HG03139 (cell line): ENCODE data around the gene BRD7.

Experiments used
- ATAC-seq: cut with Tn5 transposase; IDR thresholded peaks from one replicate; pipeline ENCODE4 v1.9.1; 2021; ENCODE audit not compliant: unreplicated experiment

BRD7 gene

GRCh38 chr16:50275428-50276325, 93.1 kb downstream of the BRD7 start:
- no peak for ATAC-seq

DNA sequence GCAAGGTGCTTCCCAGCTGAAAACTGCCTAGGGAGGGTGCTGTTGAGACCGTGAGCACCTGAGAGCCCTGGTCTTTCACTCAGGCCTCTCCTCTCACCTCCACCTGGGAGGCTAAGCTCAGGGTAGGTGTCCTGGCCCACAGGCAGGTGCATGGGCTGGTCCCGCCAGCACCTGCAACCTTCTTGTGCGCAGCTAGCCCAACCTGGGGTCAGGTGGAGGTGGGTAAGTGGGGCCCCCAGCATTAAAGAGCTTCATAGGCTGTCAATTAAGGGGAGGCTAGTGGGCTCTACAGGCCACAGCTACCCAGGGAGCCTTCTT, 93.7 kb downstream of the BRD7 start:
- no peak for ATAC-seq

- ATAC-seq: peak; percentile 44
Observed at GRCh38 chr16:50274326-50275097, 94.3 kb downstream of the BRD7 start.

DNA sequence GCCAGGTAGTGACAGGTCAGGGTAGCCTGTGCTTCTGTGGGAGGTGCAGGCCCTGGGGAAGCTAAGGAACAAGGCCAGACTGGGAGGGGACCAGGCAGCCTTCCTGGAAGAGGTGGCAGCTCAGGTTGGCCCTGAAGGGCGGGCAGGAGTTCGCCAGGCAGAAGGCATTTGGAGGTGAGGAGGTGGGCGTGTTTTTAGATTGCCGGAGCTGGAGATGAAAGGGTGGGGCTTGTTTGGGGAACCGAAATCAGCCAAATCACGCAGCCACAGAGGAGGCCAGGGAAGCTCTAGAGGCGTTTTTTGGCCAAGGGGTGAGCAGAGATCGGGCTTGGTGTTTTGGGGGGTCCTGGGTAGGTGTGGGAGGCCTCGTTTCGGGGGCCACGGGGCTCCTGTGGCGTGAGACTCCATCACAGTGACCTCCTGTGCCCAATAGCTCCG, 94.9 kb downstream of the BRD7 start:
- peak; percentile 57 for ATAC-seq

DNA sequence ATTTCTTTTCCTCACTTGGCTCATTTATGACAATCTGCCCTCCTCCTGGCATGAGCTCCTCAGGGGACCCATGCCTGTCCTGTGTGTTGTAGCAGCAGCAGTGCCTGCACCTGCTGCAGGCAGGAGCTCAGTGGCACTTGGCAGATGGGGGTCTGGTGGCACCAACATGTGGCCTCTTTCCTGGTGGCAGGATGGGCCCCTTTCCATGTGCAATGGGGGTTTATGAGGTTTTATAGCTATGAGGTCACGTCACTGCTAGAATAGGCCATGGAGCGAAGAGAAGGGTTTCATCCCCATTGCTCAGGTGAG, 95.5 kb downstream of the BRD7 start:
- ATAC-seq: no peak

GRCh38 chr16:50272687-50273381, 96.0 kb downstream of the BRD7 start:
- ATAC-seq: no peak

DNA sequence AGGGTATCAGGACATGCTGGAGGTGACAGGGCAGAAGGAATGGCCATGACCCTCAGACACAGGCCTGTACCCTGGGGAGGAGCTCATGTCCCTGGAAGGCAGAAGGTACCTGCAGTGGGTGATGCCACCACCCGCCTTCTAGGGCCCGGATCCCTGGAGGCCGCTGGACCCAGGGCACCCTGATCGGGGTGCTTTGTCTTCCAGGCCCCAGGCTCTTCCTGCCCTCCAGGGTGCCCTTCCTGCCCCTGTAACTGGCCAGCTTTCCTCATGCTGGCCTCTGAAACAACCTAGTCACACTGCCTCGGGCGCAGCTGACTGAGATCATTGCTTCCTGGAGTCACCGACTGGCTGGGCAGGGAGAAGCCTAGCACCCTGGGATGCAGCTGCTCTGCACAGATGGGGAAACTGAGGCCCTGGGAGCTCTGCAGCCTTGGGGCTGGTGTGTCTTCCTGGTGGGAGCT, 96.6 kb downstream of the BRD7 start:
- ATAC-seq: no peak

DNA sequence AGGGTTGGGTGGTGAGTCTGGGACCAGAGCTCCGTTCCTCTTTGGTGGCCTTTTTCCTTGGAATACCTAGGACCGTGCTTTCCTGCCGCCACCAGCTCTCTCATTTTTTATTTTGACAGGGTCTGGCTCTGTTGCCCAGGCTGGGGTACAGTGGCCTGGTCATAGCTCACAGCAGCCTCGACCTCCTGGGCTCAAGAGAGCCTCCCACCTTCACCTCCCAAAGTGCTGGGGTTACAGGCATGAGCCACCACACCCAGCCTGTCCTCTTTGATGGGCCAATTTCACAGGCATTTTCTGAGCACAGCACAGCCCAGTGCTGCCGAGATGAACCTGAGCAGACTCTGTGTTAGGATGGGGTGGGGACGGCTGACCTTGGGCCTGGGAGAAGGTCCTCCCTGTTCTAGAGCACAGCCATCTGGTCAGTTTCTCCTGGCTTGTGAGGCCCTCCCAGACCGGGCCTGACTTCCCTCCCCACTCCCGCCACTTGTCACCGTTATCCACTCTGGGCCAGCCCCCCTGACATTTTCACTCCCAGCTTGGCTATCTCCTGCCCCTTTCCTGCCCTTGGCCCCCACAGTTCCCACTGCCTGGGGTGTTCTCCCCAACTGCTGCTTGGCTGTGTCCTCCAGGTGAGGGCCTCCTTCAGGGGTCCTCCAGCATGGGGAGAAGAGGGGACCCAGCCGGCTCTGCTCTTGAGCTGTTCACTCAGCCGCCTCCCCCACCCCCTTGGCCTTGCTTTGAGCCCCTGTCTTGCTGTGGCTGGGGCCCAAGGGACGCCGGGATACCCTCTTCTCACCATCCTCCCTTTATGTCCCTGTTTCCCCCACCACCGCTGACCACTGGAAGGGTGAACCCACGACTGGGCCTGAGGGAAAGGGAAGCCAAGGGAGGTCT, 97.4 kb downstream of the BRD7 start:
- no peak for ATAC-seq

DNA sequence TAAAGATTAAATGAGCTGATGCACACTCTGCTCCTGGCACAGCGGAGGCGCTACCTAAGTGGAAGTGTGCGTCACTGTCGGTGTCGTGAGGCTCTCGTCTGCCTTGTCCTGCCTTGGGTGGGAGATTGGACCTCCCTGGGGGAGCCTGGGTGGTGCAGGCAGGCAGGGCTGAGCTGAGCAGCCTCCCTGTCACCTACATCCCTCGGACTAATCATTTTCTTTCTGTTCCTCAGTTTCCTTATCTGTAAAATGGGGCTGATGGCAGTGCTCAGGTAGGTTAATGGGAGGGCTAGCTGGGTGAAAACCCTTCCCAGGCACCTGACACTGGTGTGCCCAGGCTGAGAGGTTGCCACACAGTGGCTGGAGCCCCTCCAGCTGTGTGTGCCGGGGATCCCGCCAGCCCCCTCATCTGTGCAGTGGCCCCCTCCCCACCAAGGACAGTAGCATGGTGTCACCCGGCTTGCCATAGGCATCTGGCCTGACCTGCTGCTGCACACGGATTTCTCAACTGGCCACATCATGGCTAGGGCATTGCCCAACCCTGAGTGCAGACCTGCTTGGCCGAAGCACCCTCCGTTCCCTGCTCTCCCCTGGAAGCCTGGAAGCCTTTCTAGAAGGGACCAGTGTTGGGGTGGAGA, 98.2 kb downstream of the BRD7 start:
- no peak for ATAC-seq

- ATAC-seq: no peak
Observed at GRCh38 chr16:50269769-50270509, 98.8 kb downstream of the BRD7 start.

DNA sequence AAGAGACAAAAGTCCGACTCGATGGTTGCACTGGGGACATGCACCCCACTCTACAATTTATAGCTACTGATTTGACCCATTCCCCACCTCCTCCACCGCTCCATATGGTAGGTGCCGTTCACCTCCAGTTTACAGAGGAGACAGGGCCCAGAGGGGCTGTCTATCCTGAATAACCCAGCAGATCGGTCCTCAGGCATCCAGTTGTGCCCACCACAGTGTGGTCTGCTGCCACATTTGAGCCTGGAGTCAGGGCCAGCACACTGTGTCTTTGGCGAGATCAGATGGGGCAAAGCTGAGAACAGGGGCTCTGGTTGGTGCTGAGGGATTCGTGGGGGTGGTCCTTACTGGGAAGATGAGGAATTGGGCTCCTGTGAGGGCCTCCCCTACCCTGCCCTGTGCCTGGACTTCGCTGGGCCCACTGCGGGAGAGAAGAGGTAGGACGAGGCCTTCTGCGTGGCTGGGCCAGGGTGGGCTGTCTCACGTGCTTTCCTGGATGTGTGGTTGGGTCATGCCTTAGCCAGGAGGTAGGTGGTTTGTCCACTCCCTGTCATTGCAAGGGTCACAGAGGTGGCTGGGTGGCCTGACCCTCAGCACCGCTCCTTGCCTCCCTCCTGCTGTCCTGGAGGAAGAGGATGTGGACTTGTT, 99.6 kb downstream of the BRD7 start:
- ATAC-seq: no peak

GRCh38 chr16:50268352-50268751, 100.4 kb downstream of the BRD7 start:
- ATAC-seq: no peak

DNA sequence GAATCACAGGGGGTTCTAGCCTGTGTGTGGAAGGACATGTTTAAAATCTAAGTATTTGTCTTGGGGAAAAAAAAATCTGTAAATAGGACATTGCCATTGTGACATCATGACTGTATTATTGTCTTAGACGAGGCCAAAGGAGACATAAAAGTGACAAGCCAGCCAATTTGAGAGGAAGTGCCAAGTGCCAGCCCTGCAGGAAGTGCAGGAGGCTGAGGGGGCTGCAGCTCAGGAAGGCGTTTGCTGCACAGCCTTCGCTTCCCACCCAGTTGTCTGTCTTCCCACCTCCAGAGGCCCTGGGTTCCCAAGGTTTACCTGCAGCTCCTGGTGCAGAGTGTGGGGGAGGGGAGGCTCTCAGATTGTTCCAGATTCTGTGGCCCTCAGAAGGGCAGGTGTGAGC, 101.1 kb downstream of the BRD7 start:
- no peak for ATAC-seq

- no peak for ATAC-seq
Observed at GRCh38 chr16:50267151-50267631, 101.6 kb downstream of the BRD7 start.

GRCh38 chr16:50266337-50267091, 102.3 kb downstream of the BRD7 start, which contains the start of gene ADCY7:
Gene ADCY7 (plus strand): TSS chr16:50266551. CDS start chr16:50288180, 21,629 bp downstream.
- peak; percentile 74 for ATAC-seq
